CD4-positive, CD25-positive, alpha-beta regulatory T cell (primary cell): ENCODE data around the gene SAMD4A. TPM values are rescaled to one million over a fixed set of nuclear protein-coding genes. Genes with fewer than 3 reads are reported as not detected.

Experiments
- ATAC-seq, 2 donors: fragments of 150-1000 bp; cut with Tn5 transposase; one replicate each; pipeline ENCODE4 v1.10.0; 2021; ENCODE audit warnings: low read depth in 2 of 2, moderate number of reproducible peaks in 2 of 2, moderate library complexity in 1 of 2
- DNase-seq, 3 donors: peaks; one replicate each; pipeline versions ENCODE4 v3.0.0 to v3.0.0-alpha.2; 2012 to 2022; ENCODE audit warnings: mixed read lengths in 1 of 3
- H3K27ac ChIP-seq: one replicate; pipeline ENCODE4 v1.7.0; 2013; ENCODE audit warnings: mild to moderate bottlenecking, low read length; ENCODE audit not compliant: insufficient read depth, poor library complexity, severe bottlenecking
- H3K27me3 ChIP-seq: one replicate; pipeline ENCODE4 v1.7.0; 2013; ENCODE audit warnings: low read length; ENCODE audit not compliant: control insufficient read depth, insufficient read depth
- H3K36me3 ChIP-seq: one replicate; pipeline ENCODE4 v1.7.0; 2013; ENCODE audit warnings: mild to moderate bottlenecking, low read length, moderate library complexity; ENCODE audit not compliant: control insufficient read depth, insufficient read depth
- H3K4me1 ChIP-seq: 2 replicates; pipeline ENCODE4 v1.7.0; 2013; ENCODE audit warnings: mild to moderate bottlenecking, low read length; ENCODE audit not compliant: insufficient read depth, control insufficient read depth, poor library complexity, severe bottlenecking
- H3K4me3 ChIP-seq: one replicate; pipeline ENCODE4 v1.7.0; 2013; ENCODE audit warnings: low read depth, mild to moderate bottlenecking, low read length, moderate library complexity
- H3K9me3 ChIP-seq, 2 experiments: 1 replicate in 1 of 2; 2 replicates in 1 of 2; pipeline ENCODE4 v1.7.0; 2013; ENCODE audit warnings: low read length in 2 of 2, mild to moderate bottlenecking in 1 of 2, moderate library complexity in 1 of 2; ENCODE audit not compliant: control insufficient read depth in 2 of 2
- H3K27ac Mint-ChIP-seq, 3 donors: one replicate each; pipeline ENCODE4 v1.8.0; 2020 to 2022; ENCODE audit warnings: mild to moderate bottlenecking in 3 of 3, mixed read lengths in 3 of 3, moderate library complexity in 2 of 3
- H3K27me3 Mint-ChIP-seq: one replicate; pipeline ENCODE4 v1.8.0; 2022; ENCODE audit warnings: mild to moderate bottlenecking, mixed read lengths
- H3K36me3 Mint-ChIP-seq: one replicate; pipeline ENCODE4 v1.8.0; 2020; ENCODE audit warnings: mixed read lengths
- H3K4me1 Mint-ChIP-seq, 4 donors: one replicate each; pipeline ENCODE4 v1.8.0; 2020 to 2022; ENCODE audit warnings: mixed read lengths in 4 of 4, mild to moderate bottlenecking in 1 of 4
- H3K4me3 Mint-ChIP-seq, 4 donors: one replicate each; pipeline ENCODE4 v1.8.0; 2020 to 2022; ENCODE audit warnings: mild to moderate bottlenecking in 4 of 4, mixed read lengths in 4 of 4, moderate library complexity in 3 of 4
- H3K9me3 Mint-ChIP-seq, 7 donors: one replicate each; pipeline ENCODE4 v1.8.0; 2020 to 2022; ENCODE audit warnings: mixed read lengths in 7 of 7, mild to moderate bottlenecking in 3 of 7, moderate library complexity in 2 of 7
- polyA plus RNA-seq, 4 donors: library from polyadenylated mRNA; unstranded; fragments of 300-500 nt; fragmentation: Illumina TruSeq; gene quantifications; one replicate each; pipeline ENCODE4 v1.2.3, GENCODE V29; 2021
- total RNA-seq: library from RNA; stranded (reverse); gene quantifications from one replicate; pipeline ENCODE4 v1.2.3, GENCODE V29; 2022

SAMD4A gene
- total and polyA plus RNA-seq, 5 donors from 2014 or later, result 0.05 to 7.9 (median 0.13) TPM; not detected in 1

GRCh38 chr14:54703724-54704123 lies 136.8 kb downstream of the SAMD4A start:
- Mint-ChIP-seq H3K4me3 (no peak overlapping the region), H3K4me1 (peaks cover 0 to 5% (median 0%) of the 10 kb centered on the region in 4 donors), H3K36me3 (peaks cover 1% of the 10 kb centered on the region), H3K27me3 (peaks cover 6% of the 10 kb centered on the region), H3K27ac (no peak overlapping the region), H3K9me3 (peaks cover 0 to 2% (median 0%) of the 10 kb centered on the region in 7 donors)
- Histone ChIP-seq H3K27ac (no peak overlapping the region), H3K27me3 (no peaks in the 10 kb centered on the region), H3K9me3 (no peaks in the 10 kb centered on the region), H3K4me1 (no peaks in the 10 kb centered on the region), H3K4me3 (no peak overlapping the region), H3K36me3 (no peaks in the 10 kb centered on the region)
- ATAC-seq (no peak), DNase-seq (no peak)

GRCh38 chr14:54704768-54705167 lies 137.8 kb downstream of the SAMD4A start:
- peaks cover 3% of the 10 kb centered on the region for H3K27me3 Mint-ChIP-seq
- Histone ChIP-seq H3K4me3 (no peak overlapping the region), H3K9me3 (no peaks in the 10 kb centered on the region), H3K4me1 (peaks cover 2% of the 10 kb centered on the region), H3K36me3 (no peaks in the 10 kb centered on the region), H3K27me3 (no peaks in the 10 kb centered on the region), H3K27ac (no peak overlapping the region)
- H3K4me1 Mint-ChIP-seq, result peaks cover 0 to 6% (median 4%) of the 10 kb centered on the region in 4 donors
- no peak overlapping the region for H3K4me3 Mint-ChIP-seq
- H3K27ac Mint-ChIP-seq, result no peak overlapping the region
- no peak for ATAC-seq
- no peak for DNase-seq
- H3K36me3 Mint-ChIP-seq, result no peaks in the 10 kb centered on the region
- peaks cover 0 to under 1% (median 0%) of the 10 kb centered on the region in 7 donors for H3K9me3 Mint-ChIP-seq

GRCh38 chr14:54706769-54707168 lies 139.8 kb downstream of the SAMD4A start:
- peaks cover 0 to 15% (median 6%) of the 10 kb centered on the region in 4 donors for H3K4me1 Mint-ChIP-seq
- Histone ChIP-seq H3K27me3 (no peaks in the 10 kb centered on the region), H3K4me3 (no peak overlapping the region), H3K36me3 (no peaks in the 10 kb centered on the region), H3K4me1 (peaks cover 3% of the 10 kb centered on the region), H3K9me3 (no peaks in the 10 kb centered on the region), H3K27ac (no peak overlapping the region)
- ATAC-seq (no peak), DNase-seq (no peak)
- no peaks in the 10 kb centered on the region for H3K27me3 Mint-ChIP-seq
- H3K36me3 Mint-ChIP-seq, result peaks cover 6% of the 10 kb centered on the region
- H3K4me3 Mint-ChIP-seq, result no peak overlapping the region
- H3K9me3 Mint-ChIP-seq, result no peaks in the 10 kb centered on the region
- H3K27ac Mint-ChIP-seq, result no peak overlapping the region

GRCh38 chr14:54708161-54708560 lies 141.2 kb downstream of the SAMD4A start:
- peaks cover 6% of the 10 kb centered on the region for H3K36me3 Mint-ChIP-seq
- H3K4me3 ChIP-seq, result no peak overlapping the region
- H3K4me1 ChIP-seq, result peaks cover 13% of the 10 kb centered on the region
- peaks cover 0 to 27% (median 11%) of the 10 kb centered on the region in 4 donors for H3K4me1 Mint-ChIP-seq
- no peak for DNase-seq
- no peaks in the 10 kb centered on the region for H3K36me3 ChIP-seq
- no peaks in the 10 kb centered on the region for H3K9me3 ChIP-seq
- no peaks in the 10 kb centered on the region for H3K27me3 Mint-ChIP-seq
- H3K4me3 Mint-ChIP-seq, result no peak overlapping the region
- no peaks in the 10 kb centered on the region for H3K27me3 ChIP-seq
- no peak overlapping the region for H3K27ac Mint-ChIP-seq
- no peak overlapping the region for H3K27ac ChIP-seq
- no peaks in the 10 kb centered on the region for H3K9me3 Mint-ChIP-seq
- ATAC-seq, result no peak

- Histone ChIP-seq H3K27me3 (no peaks in the 10 kb centered on the region), H3K27ac (no peak overlapping the region), H3K9me3 (no peaks in the 10 kb centered on the region), H3K4me3 (no peak overlapping the region), H3K36me3 (no peaks in the 10 kb centered on the region), H3K4me1 (peaks cover 13% of the 10 kb centered on the region)
- Mint-ChIP-seq H3K27ac (peak overlapping the region in 1 of 3 donors; percentile 22), H3K4me1 (peaks cover 0 to 28% (median 11%) of the 10 kb centered on the region in 4 donors), H3K4me3 (no peak overlapping the region), H3K9me3 (no peaks in the 10 kb centered on the region), H3K36me3 (peaks cover 6% of the 10 kb centered on the region), H3K27me3 (no peaks in the 10 kb centered on the region)
- ATAC-seq (no peak), DNase-seq (no peak)
These were observed 142.1 kb downstream of the SAMD4A start for GRCh38 chr14:54708982-54709381.

- no peaks in the 10 kb centered on the region for H3K27me3 Mint-ChIP-seq
- Histone ChIP-seq H3K4me3 (no peak overlapping the region), H3K9me3 (no peaks in the 10 kb centered on the region), H3K36me3 (no peaks in the 10 kb centered on the region), H3K27ac (no peak overlapping the region), H3K4me1 (peaks cover 13% of the 10 kb centered on the region), H3K27me3 (no peaks in the 10 kb centered on the region)
- ATAC-seq (no peak), DNase-seq (peak in 1 of 3 donors; percentile 61)
- peaks cover 0 to 28% (median 11%) of the 10 kb centered on the region in 4 donors for H3K4me1 Mint-ChIP-seq
- peaks cover 6% of the 10 kb centered on the region for H3K36me3 Mint-ChIP-seq
- no peaks in the 10 kb centered on the region for H3K9me3 Mint-ChIP-seq
- H3K4me3 Mint-ChIP-seq, result no peak overlapping the region
- peak overlapping the region in 1 of 3 donors; percentile 22 for H3K27ac Mint-ChIP-seq
These were observed 142.5 kb downstream of the SAMD4A start for GRCh38 chr14:54709444-54709843.

- Mint-ChIP-seq H3K4me3 (no peak overlapping the region), H3K9me3 (no peaks in the 10 kb centered on the region), H3K27me3 (no peaks in the 10 kb centered on the region), H3K27ac (no peak overlapping the region), H3K4me1 (peaks cover 0 to 28% (median 11%) of the 10 kb centered on the region in 4 donors), H3K36me3 (peaks cover 6% of the 10 kb centered on the region)
- Histone ChIP-seq H3K4me1 (peaks cover 13% of the 10 kb centered on the region), H3K27me3 (no peaks in the 10 kb centered on the region), H3K36me3 (no peaks in the 10 kb centered on the region), H3K27ac (no peak overlapping the region), H3K9me3 (no peaks in the 10 kb centered on the region), H3K4me3 (no peak overlapping the region)
- no peak for ATAC-seq
- DNase-seq, result no peak
These were observed 142.9 kb downstream of the SAMD4A start for GRCh38 chr14:54709867-54710266.

GRCh38 chr14:54711312-54711711 lies 144.4 kb downstream of the SAMD4A start:
- Histone ChIP-seq H3K9me3 (no peaks in the 10 kb centered on the region), H3K27ac (no peak overlapping the region), H3K36me3 (no peaks in the 10 kb centered on the region), H3K4me1 (peaks cover 13% of the 10 kb centered on the region), H3K27me3 (no peaks in the 10 kb centered on the region), H3K4me3 (no peak overlapping the region)
- Mint-ChIP-seq H3K27me3 (peaks cover 5% of the 10 kb centered on the region), H3K9me3 (no peaks in the 10 kb centered on the region), H3K27ac (peak overlapping the region in 1 of 3 donors; percentile 63), H3K36me3 (peaks cover 6% of the 10 kb centered on the region), H3K4me1 (peaks cover 0 to 28% (median 11%) of the 10 kb centered on the region in 4 donors), H3K4me3 (no peak overlapping the region)
- DNase-seq, result no peak
- no peak for ATAC-seq
